Dendritic cell treated with granulocyte-macrophage colony-stimulating factor and Interleukin-4, amounts not matched to agents 40 ng/mL and 50 ng/mL, for 4 days (primary cell): ENCODE data around the gene MANBA.
"Not testable (repeated sequence)": the region's sequence is repeated elsewhere in the genome, so short reads cannot be mapped to it uniquely, and the experiment has no call there.

ENCODE experiments used
- H3K27ac Mint-ChIP-seq: one replicate; pipeline ENCODE4 v1.8.0; 2022; ENCODE audit warnings: mild to moderate bottlenecking, mixed read lengths
- H3K27me3 Mint-ChIP-seq: one replicate; pipeline ENCODE4 v1.8.0; 2022; ENCODE audit warnings: mild to moderate bottlenecking, mixed read lengths
- H3K36me3 Mint-ChIP-seq: one replicate; pipeline ENCODE4 v1.8.0; 2022; ENCODE audit warnings: low read depth, mixed read lengths
- H3K4me1 Mint-ChIP-seq: one replicate; pipeline ENCODE4 v1.8.0; 2022; ENCODE audit warnings: low read depth, mixed read lengths
- H3K4me3 Mint-ChIP-seq: one replicate; pipeline ENCODE4 v1.8.0; 2022; ENCODE audit warnings: mild to moderate bottlenecking, moderate library complexity, mixed read lengths
- H3K9me3 Mint-ChIP-seq: one replicate; pipeline ENCODE4 v1.8.0; 2022; ENCODE audit warnings: mixed read lengths
- intact Hi-C: fragments of 100-400 bp; cut with micrococcal nuclease; formaldehyde crosslinking; loops from one replicate; pipeline ENCODE4 v1.15.0; 2022

Gene MANBA

DNA sequence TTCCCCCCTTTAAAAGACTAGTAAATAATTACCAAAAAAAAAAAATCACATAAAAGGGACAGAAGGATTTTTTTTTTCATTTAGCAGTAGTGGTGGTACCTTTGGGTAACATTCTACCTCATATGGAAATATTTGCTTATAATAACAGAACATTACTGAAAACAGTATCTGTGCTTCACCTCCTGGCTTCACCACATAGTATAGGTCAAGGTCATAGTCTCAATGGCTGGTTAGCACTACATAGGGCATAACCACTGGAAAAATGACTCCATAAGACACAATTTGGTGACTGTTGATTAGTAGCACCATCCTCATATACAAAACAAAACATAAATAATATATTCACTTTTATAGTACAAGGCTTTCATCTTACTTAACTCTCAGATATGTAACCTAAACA is 34.7 kb downstream of the MANBA start:
- Mint-ChIP-seq H3K4me3 (no peak overlapping the region), H3K27me3 (no peaks in the 10 kb centered on the region), H3K27ac (no peak overlapping the region), H3K36me3 (peaks cover 82% of the 10 kb centered on the region), H3K9me3 (peaks cover 14% of the 10 kb centered on the region), H3K4me1 (peaks cover 13% of the 10 kb centered on the region)
- intact Hi-C loops, result no loop called here

DNA sequence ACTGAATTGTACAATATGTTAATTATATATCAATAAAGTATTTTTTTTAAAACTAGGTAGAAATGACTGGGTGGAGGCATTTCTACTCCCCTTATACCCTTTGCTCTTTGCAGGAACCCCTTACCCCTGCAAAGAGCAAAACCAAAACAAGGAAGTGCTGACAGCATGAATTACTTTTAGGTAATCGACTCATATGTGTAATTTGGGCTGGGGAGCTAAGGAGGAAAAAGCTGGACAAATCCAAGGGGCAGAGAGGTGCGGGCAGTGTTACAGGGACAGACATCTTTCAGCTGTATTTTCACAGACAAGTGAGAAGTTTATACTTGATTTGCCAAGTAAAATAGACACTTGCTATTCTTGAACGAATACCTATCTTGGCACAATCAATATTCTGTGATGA is 35.5 kb downstream of the MANBA start:
- no peak overlapping the region for H3K27ac Mint-ChIP-seq

DNA sequence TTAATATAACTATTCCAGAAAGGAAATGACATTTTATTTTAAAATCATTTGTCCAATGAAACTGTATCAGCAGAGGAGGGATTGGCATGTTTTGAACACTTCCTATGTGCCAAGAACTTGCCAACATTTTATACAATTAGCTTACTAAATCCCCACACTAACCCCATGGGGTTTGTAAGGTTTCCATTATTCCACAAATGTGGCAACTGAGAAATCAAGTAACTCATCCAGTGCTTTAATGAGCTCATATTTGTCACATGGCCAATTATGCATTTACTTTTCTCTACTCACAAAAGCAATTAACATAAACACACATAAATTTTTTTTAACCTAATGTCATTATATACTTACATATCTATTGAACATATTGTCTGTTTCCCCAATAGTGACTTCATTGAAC is 37.3 kb downstream of the MANBA start:
- intact Hi-C loops, result no loop called here
- H3K4me3 Mint-ChIP-seq, result no peak overlapping the region
- H3K4me1 Mint-ChIP-seq, result peaks cover 4% of the 10 kb centered on the region
- H3K36me3 Mint-ChIP-seq, result peaks cover 82% of the 10 kb centered on the region
- H3K27me3 Mint-ChIP-seq, result no peaks in the 10 kb centered on the region
- H3K27ac Mint-ChIP-seq, result no peak overlapping the region
- H3K9me3 Mint-ChIP-seq, result no peaks in the 10 kb centered on the region

More for the DNA sequence above, 35.5 kb downstream of the MANBA start:
- peaks cover 13% of the 10 kb centered on the region for H3K4me1 Mint-ChIP-seq
- peaks cover 6% of the 10 kb centered on the region for H3K9me3 Mint-ChIP-seq
- no peak overlapping the region for H3K4me3 Mint-ChIP-seq
- intact Hi-C loops, result no loop called here
- H3K36me3 Mint-ChIP-seq, result peaks cover 82% of the 10 kb centered on the region
- H3K27me3 Mint-ChIP-seq, result no peaks in the 10 kb centered on the region

DNA sequence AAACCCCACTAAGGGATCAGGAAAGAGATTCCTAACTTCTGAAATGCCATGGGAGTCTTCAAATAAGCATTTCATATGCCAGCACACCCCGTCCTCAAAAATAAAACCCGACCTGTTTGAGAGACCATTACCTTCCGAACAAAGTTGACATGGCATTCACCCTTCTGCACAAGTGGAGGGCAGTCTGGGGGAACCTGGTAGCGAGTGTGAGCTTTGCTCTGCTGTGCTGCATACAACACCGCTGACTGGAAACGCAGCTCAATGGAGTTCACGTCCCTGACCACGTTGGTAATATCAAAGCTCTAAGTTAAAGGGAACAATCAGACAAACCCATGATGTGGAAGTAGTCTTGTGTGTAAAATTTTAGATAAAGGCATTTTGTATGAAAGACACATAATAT is 38.0 kb downstream of the MANBA start:
- Mint-ChIP-seq H3K27ac (no peak overlapping the region), H3K4me1 (no peaks in the 10 kb centered on the region), H3K36me3 (peaks cover 85% of the 10 kb centered on the region), H3K9me3 (no peaks in the 10 kb centered on the region), H3K4me3 (no peak overlapping the region), H3K27me3 (no peaks in the 10 kb centered on the region)
- intact Hi-C loops, result no loop called here

DNA sequence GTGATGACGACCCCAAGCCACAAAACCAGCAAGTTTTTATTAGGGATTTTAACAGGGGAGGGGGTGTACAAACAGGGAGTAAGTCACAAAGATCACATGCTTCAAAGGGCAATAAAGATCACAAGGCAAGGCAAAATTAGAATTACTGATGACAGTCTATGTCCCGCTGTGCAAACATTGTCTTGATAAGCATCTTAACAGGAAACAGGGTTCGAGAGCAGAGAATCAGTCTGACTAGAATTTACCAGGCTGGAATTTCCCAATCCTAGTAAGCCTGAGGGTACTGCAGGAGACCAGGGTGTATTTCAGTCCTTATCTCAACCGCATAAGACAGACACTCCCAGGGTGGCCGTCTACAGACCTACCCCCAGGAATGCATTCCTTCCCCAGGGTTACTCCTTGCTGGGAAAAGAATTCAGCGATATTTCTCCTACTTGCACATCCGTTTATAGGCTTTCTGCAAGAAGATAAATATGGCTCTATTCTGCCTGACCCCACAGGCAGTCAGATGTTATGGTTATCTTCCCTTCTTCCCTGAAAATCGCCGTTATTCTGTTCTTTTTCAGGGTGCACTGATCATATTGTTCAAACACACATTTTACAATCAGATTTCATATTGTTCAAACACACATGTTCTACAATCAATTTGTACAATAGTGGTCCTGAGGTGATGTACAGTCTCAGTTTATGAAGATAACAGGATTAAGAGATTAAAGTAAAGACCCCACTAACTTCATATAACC is 41.8 kb downstream of the MANBA start:
- H3K4me3 Mint-ChIP-seq, H3K4me1 Mint-ChIP-seq, intact Hi-C loops, H3K9me3 Mint-ChIP-seq, H3K27me3 Mint-ChIP-seq, H3K27ac Mint-ChIP-seq: not testable (repeated sequence)
- H3K36me3 Mint-ChIP-seq, result peaks cover 83% of the 10 kb centered on the region

DNA sequence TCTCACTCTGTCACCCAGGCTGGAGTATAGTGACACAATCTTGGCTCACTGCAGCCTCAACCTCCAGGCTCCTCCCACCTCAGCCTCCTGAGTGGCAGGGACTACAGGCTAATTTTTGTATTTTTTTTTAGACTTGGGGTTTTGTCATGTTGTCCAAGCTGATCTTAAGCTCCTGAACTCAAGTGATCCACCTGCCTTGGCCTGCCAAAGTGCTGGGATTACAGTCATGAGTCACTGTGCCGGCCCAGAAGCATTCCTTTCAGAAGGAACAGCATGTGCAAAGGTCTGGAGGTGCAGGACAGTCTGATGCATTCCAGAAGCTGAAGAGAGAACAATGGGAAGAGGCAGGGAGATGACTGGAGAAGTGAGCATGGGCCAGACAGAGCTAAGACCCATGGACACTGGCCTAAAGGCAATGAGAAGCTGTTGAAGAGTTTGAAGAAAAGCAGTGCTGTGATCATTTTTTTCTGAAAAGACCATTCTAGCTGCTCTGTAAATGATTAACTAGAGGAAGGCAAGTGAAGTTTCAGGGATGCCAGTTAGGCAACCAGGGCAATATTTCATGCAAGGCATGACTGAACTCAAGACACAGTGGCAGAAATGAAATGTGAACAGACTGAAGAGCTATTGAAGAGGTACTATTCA is 43.2 kb downstream of the MANBA start:
- H3K4me1 Mint-ChIP-seq, result no peaks in the 10 kb centered on the region
- peaks cover 83% of the 10 kb centered on the region for H3K36me3 Mint-ChIP-seq
- no peaks in the 10 kb centered on the region for H3K27me3 Mint-ChIP-seq
- no peak overlapping the region for H3K4me3 Mint-ChIP-seq
- intact Hi-C loops, result no loop called here
- H3K27ac Mint-ChIP-seq, result no peak overlapping the region
- no peaks in the 10 kb centered on the region for H3K9me3 Mint-ChIP-seq

DNA sequence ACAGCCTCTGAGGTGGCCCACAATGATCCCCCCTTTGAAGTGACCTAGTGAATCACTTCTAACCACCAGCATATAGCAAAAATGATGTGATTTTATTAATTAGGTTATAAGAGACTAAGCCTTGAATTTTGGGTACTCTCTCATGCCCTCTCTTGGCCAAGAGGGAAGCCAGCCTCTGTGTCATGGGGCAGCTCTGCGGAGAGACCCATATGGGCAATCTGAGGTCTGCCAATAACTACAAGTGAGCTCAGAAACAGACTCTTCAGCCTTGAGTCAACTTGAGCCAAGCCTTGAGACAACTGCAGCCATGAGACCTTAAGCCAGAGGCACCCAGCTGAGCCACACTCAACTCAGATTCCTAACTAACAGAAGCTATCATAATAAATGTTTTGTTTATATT is 45.7 kb downstream of the MANBA start:
- H3K27ac Mint-ChIP-seq, result no peak overlapping the region
- no peaks in the 10 kb centered on the region for H3K9me3 Mint-ChIP-seq
- no peak overlapping the region for H3K4me3 Mint-ChIP-seq
- H3K36me3 Mint-ChIP-seq, result peaks cover 84% of the 10 kb centered on the region
- H3K27me3 Mint-ChIP-seq, result no peaks in the 10 kb centered on the region
- peaks cover 7% of the 10 kb centered on the region for H3K4me1 Mint-ChIP-seq
- intact Hi-C loops, result no loop called here

DNA sequence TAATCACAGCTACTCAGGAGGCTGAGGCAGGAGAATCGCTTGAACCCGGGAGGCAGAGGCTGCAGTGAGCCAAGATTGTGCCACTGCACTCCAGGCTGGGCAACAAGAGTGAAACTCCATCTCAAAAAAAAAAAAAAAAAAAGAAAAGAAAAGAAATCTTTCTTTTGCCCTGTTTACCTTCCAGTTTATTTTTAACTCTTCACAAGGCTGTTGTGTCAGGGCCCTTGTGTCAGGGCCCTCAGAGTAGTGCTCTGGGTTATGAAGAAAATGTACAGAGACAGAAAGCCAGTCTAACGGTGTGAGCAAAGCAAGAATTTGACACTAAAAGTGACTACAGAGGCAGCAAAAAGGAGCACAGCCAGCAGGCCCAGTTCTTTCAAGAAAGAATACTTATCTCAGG is 47.0 kb downstream of the MANBA start:
- H3K4me3 Mint-ChIP-seq, intact Hi-C loops, H3K27me3 Mint-ChIP-seq, H3K27ac Mint-ChIP-seq, H3K9me3 Mint-ChIP-seq: not testable (repeated sequence)
- Mint-ChIP-seq H3K36me3 (peaks cover 80% of the 10 kb centered on the region), H3K4me1 (peaks cover 17% of the 10 kb centered on the region)

DNA sequence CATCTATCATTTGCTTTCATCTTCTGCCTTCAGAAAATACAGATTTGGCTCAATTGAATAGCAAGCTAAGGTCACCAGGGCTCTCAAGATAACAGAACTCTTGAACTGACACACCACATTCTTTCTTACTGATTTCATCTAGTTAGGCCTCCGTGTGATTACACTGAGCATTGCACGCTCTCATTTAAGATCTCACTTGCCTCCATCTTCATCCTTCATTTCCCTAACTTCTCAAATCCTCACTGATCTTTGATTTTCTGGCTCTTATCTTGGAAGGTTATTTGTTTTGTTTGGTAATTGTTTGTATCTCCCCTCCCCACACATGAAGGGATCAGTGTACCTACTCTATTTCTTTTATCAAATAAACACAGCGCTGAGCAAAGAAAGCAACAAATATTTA is 47.7 kb downstream of the MANBA start:
- Mint-ChIP-seq H3K27ac (no peak overlapping the region), H3K27me3 (no peaks in the 10 kb centered on the region), H3K4me3 (no peak overlapping the region), H3K36me3 (peaks cover 80% of the 10 kb centered on the region), H3K4me1 (peaks cover 22% of the 10 kb centered on the region), H3K9me3 (no peaks in the 10 kb centered on the region)
- intact Hi-C loops, result no loop called here

DNA sequence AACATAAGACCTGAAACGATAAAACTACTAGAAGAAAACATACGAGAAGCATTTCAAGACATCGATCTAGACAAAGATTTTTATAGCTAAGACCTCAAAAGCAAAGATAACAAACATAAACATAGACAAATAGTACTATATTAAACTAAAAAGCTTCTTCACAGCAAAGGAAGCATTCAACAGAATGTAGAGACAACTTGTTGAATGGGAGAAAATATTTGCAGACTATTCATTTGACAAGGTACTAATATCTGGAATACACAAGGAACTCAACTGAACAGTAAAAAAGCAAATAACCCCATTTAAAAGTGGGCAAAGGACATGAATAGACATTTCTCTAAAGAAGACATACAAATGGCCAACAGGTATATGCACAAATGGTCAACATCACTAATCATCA is 49.8 kb downstream of the MANBA start:
- peaks cover 26% of the 10 kb centered on the region for H3K4me1 Mint-ChIP-seq
- peaks cover 3% of the 10 kb centered on the region for H3K9me3 Mint-ChIP-seq
- H3K36me3 Mint-ChIP-seq, result peaks cover 86% of the 10 kb centered on the region
- intact Hi-C loops, result no loop called here
- no peak overlapping the region for H3K4me3 Mint-ChIP-seq
- H3K27me3 Mint-ChIP-seq, result no peaks in the 10 kb centered on the region
- H3K27ac Mint-ChIP-seq, result no peak overlapping the region

DNA sequence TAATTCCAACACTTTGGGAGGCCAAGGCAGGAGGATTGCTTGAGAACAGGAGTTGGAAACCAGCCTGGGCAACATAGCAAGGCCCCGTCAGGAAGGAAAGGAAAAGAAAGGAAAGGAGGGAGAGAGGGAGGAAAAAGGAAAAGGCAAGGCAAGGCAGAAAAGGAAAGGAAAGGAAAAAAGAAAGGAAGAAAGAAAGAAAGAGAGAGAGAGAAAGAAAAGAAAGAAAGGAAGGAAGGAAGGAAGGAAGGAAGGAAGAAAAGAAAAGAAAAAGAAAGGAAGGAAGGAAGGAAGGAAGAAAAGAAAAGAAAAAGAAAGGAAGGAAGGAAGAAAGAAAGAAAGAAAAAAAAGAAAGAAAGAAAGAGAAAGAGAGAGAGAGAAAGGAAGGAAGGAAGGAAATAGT is 51.7 kb downstream of the MANBA start:
- H3K4me3 Mint-ChIP-seq, intact Hi-C loops, H3K27me3 Mint-ChIP-seq, H3K27ac Mint-ChIP-seq: not testable (repeated sequence)
- H3K9me3 Mint-ChIP-seq, result peaks cover 19% of the 10 kb centered on the region
- peaks cover 27% of the 10 kb centered on the region for H3K4me1 Mint-ChIP-seq
- peaks cover 93% of the 10 kb centered on the region for H3K36me3 Mint-ChIP-seq

DNA sequence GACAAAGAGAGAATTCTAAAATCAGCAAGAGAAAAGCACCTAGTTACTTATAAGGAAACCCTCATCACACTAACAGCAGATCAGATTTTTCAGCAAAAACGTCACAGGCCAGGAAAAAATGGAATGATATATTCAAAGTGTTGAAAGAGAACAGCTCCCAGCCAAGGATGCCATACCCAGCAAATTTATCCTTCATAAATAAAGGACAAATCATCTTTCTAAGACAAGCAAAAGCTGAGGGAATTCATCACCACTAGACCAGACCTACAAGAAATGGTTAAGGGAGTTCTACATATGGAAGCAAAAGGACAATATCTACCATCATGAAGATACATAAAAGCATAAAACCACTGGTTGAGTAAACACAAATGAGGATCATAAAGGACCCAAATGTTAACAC is 53.6 kb downstream of the MANBA start:
- no peak overlapping the region for H3K27ac Mint-ChIP-seq
- intact Hi-C loops, result no loop called here
- no peak overlapping the region for H3K4me3 Mint-ChIP-seq
- H3K4me1 Mint-ChIP-seq, result peaks cover 27% of the 10 kb centered on the region
- H3K36me3 Mint-ChIP-seq, result peaks cover 93% of the 10 kb centered on the region
- no peaks in the 10 kb centered on the region for H3K27me3 Mint-ChIP-seq
- H3K9me3 Mint-ChIP-seq, result peaks cover 19% of the 10 kb centered on the region

DNA sequence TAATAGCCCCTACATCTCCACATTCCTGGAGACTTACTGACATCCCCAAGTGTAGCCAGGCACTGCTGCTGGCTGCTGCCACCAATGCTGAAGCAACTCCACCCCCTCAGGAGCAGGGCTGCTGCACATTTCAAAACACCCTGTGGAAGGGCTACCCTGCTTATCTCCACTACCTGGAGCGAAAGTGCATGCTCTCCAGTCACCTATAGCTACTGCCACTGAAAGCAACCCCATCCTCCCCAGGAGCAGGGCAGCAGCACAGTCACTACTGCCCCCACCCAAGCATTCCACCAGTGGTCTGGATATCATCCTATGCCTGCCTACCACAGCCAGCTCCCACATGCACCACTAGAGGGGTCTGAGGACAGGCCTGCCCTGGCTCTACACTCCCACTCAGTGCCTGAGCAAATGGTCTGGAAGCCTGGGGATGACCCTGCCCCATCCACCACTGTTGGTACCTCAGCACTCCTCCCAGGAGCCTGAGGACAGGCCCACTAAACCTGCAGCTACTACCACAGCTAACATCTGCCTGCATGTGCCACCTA is 55.3 kb downstream of the MANBA start:
- Mint-ChIP-seq H3K4me3 (no peak overlapping the region), H3K27ac (no peak overlapping the region), H3K9me3 (peaks cover 19% of the 10 kb centered on the region), H3K36me3 (peaks cover 88% of the 10 kb centered on the region), H3K4me1 (peaks cover 24% of the 10 kb centered on the region), H3K27me3 (no peaks in the 10 kb centered on the region)
- intact Hi-C loops, result no loop called here

DNA sequence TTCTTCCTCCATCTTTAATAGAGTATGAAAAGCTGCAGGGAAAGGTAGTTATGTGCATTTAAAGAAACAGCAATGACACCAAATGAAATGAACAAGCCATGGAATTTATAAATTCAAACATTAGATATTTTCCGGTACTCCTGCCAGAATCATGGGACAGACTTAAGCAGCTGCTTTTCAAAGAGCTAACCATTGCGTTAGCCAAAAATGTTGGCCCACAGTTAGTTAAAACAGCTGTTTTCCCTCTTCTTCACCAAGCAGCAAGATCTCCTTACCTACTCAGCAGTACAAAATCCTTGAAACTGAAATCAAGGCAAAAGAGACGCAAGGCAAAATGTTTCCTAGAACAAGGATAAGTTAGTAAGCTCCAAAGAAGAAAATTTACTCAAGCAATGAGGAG is 64.0 kb downstream of the MANBA start:
- no peaks in the 10 kb centered on the region for H3K9me3 Mint-ChIP-seq
- H3K27ac Mint-ChIP-seq, result no peak overlapping the region
- intact Hi-C loops, result no loop called here

More for the DNA sequence above, 64.0 kb downstream of the MANBA start:
- Mint-ChIP-seq H3K36me3 (peaks cover 52% of the 10 kb centered on the region), H3K27me3 (no peaks in the 10 kb centered on the region), H3K4me1 (peaks cover 27% of the 10 kb centered on the region), H3K4me3 (no peak overlapping the region)
